OCI-LY7 (cell line): Measurements from ENCODE around the gene RNF114. TPM values are rescaled to one million over a fixed set of nuclear protein-coding genes. Genes with fewer than 3 reads are reported as not detected.

Experiments used
- BruUV-seq: library from RNA; stranded (reverse); fragments of 400-500 nt; replicated peaks from 2 replicates; lab custom pipeline; 2021; lab: Mats Ljungman, UMichigan
- CTCF ChIA-PET: fragments of 300-600 bp; sonication (Branson Sonifier 250); formaldehyde crosslinking; loops from one replicate; lab custom pipeline; 2022; ENCODE audit warnings: antibody characterized with exemption; ENCODE audit not compliant: unreplicated experiment; lab: Charles Lee
- POLR2A ChIA-PET: fragments of 300-600 bp; sonication (Branson Sonifier 250); formaldehyde crosslinking; loops from one replicate; lab custom pipeline; 2022; ENCODE audit warnings: antibody characterized with exemption; lab: Charles Lee
- DNase-seq: peaks from one replicate; pipeline ENCODE4 v3.0.0-alpha.2; 2015; ENCODE audit warnings: low spot score
- H2AFZ ChIP-seq: fragments of 200-600 bp; sonication (generic), shearing (Covaris generic); 2 replicates; pipeline ENCODE4 v1.6.1; 2014; ENCODE audit warnings: mild to moderate bottlenecking, antibody characterized with exemption, low read length, moderate library complexity
- H3K27ac ChIP-seq: fragments of 200-600 bp; sonication (generic); 2 replicates; pipeline ENCODE4 v1.5.1; 2014; ENCODE audit warnings: mixed run types, low read depth, mild to moderate bottlenecking, moderate library complexity, low read length, inconsistent platforms; ENCODE audit not compliant: poor library complexity, severe bottlenecking
- H3K36me3 ChIP-seq: fragments of 200-600 bp; sonication (generic); 2 replicates; pipeline ENCODE4 v1.6.1; 2014; ENCODE audit warnings: mild to moderate bottlenecking, antibody characterized with exemption, low read length, moderate library complexity, mixed read lengths; ENCODE audit not compliant: insufficient read depth
- H3K4me1 ChIP-seq: fragments of 200-600 bp; sonication (generic); 2 replicates; pipeline ENCODE4 v1.5.1; 2014; ENCODE audit warnings: mild to moderate bottlenecking, low read length; ENCODE audit not compliant: insufficient read depth, poor library complexity, severe bottlenecking
- H3K4me2 ChIP-seq: fragments of 200-600 bp; sonication (generic); 2 replicates; pipeline ENCODE4 v1.6.1; 2014; ENCODE audit warnings: mild to moderate bottlenecking, low read length
- H3K4me3 ChIP-seq: fragments of 200-600 bp; sonication (generic); 2 replicates; pipeline ENCODE4 v1.5.1; 2014; ENCODE audit warnings: mild to moderate bottlenecking, low read depth, low read length; ENCODE audit not compliant: poor library complexity, severe bottlenecking
- H3K79me2 ChIP-seq: fragments of 200-600 bp; sonication (generic); 2 replicates; pipeline ENCODE4 v1.6.1; 2016; ENCODE audit warnings: low read depth, mild to moderate bottlenecking, low read length, moderate library complexity, mixed read lengths; ENCODE audit not compliant: insufficient read depth
- H3K9me2 ChIP-seq: fragments of 200-600 bp; sonication (generic); 2 replicates; pipeline ENCODE4 v1.6.1; 2016; ENCODE audit warnings: mild to moderate bottlenecking, low read length, mixed read lengths; ENCODE audit not compliant: insufficient read depth
- H3K9me3 ChIP-seq: fragments of 200-600 bp; sonication (generic); 2 replicates; pipeline ENCODE4 v1.6.1; 2014; ENCODE audit warnings: mild to moderate bottlenecking, mixed run types, low read length, mixed read lengths
- H4K20me1 ChIP-seq: fragments of 200-600 bp; sonication (generic); 2 replicates; pipeline ENCODE4 v1.6.1; 2014; ENCODE audit warnings: mild to moderate bottlenecking, antibody characterized with exemption, low read length, moderate library complexity, mixed read lengths; ENCODE audit not compliant: insufficient read depth
- EZH2phosphoT487 ChIP-seq: fragments of 200-600 bp; sonication (generic); IDR thresholded peaks from 2 replicates; pipeline ENCODE4 v1.6.1; 2018; ENCODE audit warnings: low read depth, borderline replicate concordance, mild to moderate bottlenecking, mixed run types, antibody characterized with exemption, low read length, moderate library complexity, mixed read lengths
- intact Hi-C: fragments of 100-400 bp; cut with micrococcal nuclease; formaldehyde crosslinking; loops from one replicate; pipeline ENCODE4 v1.10.0; 2022; ENCODE audit not compliant: unreplicated experiment
- total RNA-seq, 2 experiments: library from RNA; depleted of rRNA in 1 of 2; stranded (reverse); fragments of >200 nt in 1 of 2; shearing (Covaris generic) in 1 of 2; gene quantifications; 2 replicates each; pipeline ENCODE4 v1.2.3, GENCODE V29; 2014 to 2022
- TF ChIP-seq, protein P1 (sequence below): fragments of 200-600 bp; sonication (generic); conservative IDR thresholded peaks from 2 replicates; pipeline ENCODE4 v1.5.1; 2014; ENCODE audit warnings: mild to moderate bottlenecking, antibody characterized with exemption, low read length, moderate library complexity, mixed read lengths

The RNF114 gene
- total RNA-seq, 2 experiments from 2014 or later, result 48.4 to 62.4 TPM

DNA sequence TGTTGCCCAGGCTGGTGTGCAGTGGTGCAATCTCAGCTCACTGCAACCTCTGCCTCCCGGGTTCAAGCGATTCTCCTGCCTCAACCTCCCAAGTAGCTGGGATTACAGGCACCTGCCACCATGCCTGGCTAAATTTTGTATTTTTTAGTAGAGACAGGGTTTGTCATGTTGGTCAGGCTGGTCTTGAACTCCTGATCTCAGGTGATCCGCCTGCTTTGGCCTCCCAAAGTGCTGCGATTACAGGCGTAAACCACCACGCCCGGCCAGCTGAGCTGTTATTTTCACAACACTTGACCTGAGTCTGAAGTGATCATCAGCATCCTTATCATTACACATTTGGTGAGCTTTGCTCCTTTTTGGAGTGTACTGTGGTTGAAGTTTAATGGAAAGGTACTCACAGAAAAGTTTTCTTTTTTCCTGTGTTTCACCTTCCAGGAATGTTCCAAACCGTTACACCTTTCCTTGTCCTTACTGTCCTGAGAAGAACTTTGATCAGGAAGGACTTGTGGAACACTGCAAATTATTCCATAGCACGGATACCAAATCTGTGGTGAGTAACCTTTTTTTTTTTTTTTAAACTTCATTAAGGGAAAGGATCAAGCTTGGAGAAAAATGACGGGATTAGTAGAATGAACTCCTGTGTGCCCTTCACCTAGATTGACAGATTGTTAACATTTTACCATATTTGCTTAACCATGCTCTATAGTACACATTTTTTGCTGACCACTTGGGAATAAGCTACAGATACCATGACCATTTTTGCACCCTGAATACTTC, 9.7 kb downstream of the RNF114 start:
- no peaks in the 10 kb centered on the region for H4K20me1 ChIP-seq
- H3K79me2 ChIP-seq, result peaks cover 10% of the 10 kb centered on the region; the same call in 1 of the 2 replicates
- no peak overlapping the region for H3K4me2 ChIP-seq
- no peaks in the 10 kb centered on the region for H3K9me2 ChIP-seq
- ChIA-PET POLR2A (interaction anchor here (0.7 to 1.3 kb wide), 2 partner anchors 10 to 153 kb away, joined by 3 read pairs; partner anchors contain the start of gene RNF114), CTCF (no interaction called here)
- H3K27ac ChIP-seq, result no peak overlapping the region
- H3K9me3 ChIP-seq, result no peaks in the 10 kb centered on the region
- no peak for DNase-seq
- no peak overlapping the region for H2AFZ ChIP-seq
- peaks cover 94% of the 10 kb centered on the region for H3K36me3 ChIP-seq
- intact Hi-C loops, result no loop called here
- TF ChIP-seq, protein P1, sequence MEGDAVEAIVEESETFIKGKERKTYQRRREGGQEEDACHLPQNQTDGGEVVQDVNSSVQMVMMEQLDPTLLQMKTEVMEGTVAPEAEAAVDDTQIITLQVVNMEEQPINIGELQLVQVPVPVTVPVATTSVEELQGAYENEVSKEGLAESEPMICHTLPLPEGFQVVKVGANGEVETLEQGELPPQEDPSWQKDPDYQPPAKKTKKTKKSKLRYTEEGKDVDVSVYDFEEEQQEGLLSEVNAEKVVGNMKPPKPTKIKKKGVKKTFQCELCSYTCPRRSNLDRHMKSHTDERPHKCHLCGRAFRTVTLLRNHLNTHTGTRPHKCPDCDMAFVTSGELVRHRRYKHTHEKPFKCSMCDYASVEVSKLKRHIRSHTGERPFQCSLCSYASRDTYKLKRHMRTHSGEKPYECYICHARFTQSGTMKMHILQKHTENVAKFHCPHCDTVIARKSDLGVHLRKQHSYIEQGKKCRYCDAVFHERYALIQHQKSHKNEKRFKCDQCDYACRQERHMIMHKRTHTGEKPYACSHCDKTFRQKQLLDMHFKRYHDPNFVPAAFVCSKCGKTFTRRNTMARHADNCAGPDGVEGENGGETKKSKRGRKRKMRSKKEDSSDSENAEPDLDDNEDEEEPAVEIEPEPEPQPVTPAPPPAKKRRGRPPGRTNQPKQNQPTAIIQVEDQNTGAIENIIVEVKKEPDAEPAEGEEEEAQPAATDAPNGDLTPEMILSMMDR, result no peak
- no peak for TF ChIP-seq EZH2phosphoT487
- no peak overlapping the region for H3K4me3 ChIP-seq
- BruUV-seq, result no TSS peak
- H3K4me1 ChIP-seq, result no peaks in the 10 kb centered on the region

- no peak overlapping the region for H3K4me2 ChIP-seq
- H3K36me3 ChIP-seq, result peaks cover 95% of the 10 kb centered on the region
- no peaks in the 10 kb centered on the region for H3K9me3 ChIP-seq
- no peaks in the 10 kb centered on the region for H3K9me2 ChIP-seq
- peaks cover 3% of the 10 kb centered on the region; the same call in 1 of the 2 replicates for H3K79me2 ChIP-seq
- DNase-seq, result no peak
- H2AFZ ChIP-seq, result no peak overlapping the region
- H3K27ac ChIP-seq, result no peak overlapping the region
- H4K20me1 ChIP-seq, result no peaks in the 10 kb centered on the region
- ChIA-PET CTCF (no interaction called here), POLR2A (no interaction called here)
- BruUV-seq, result no TSS peak
- no peak overlapping the region for H3K4me3 ChIP-seq
- TF ChIP-seq, protein P1, result no peak
- no peak for TF ChIP-seq EZH2phosphoT487
- intact Hi-C loops, result no loop called here
- H3K4me1 ChIP-seq, result no peaks in the 10 kb centered on the region
Observed at GRCh38 chr20:49948178-49948577, 12.0 kb downstream of the RNF114 start.
